Aorta (tissue), 5 donors: ENCODE data around the gene VASH2. TPM values are rescaled to one million over a fixed set of nuclear protein-coding genes. Genes with fewer than 3 reads are reported as not detected.
"Not testable (repeated sequence)": the region's sequence is repeated elsewhere in the genome, so short reads cannot be mapped to it uniquely, and the experiment has no call there.

Source experiments
- ATAC-seq: fragments of 200-7000 bp; cut with Tn5 transposase; one replicate; pipeline ENCODE4 v1.9.1; 2022; ENCODE audit warnings: moderate library complexity; ENCODE audit not compliant: low FRiP score
- DNase-seq, 2 donors: peaks; one replicate each; pipeline ENCODE4 v3.0.0-alpha.2; 2020
- H3K27ac ChIP-seq, 2 donors: one replicate each; pipeline ENCODE4 v1.5.1; 2013; ENCODE audit warnings: low read length in 2 of 2, mild to moderate bottlenecking in 2 of 2, moderate library complexity in 2 of 2, control low read depth in 1 of 2, inconsistent platforms in 1 of 2, low read depth in 1 of 2
- H3K27me3 ChIP-seq, 2 donors: one replicate each; pipeline ENCODE4 v1.6.1; 2013; ENCODE audit warnings: control low read depth in 1 of 2, low read length in 1 of 2, mild to moderate bottlenecking in 1 of 2, moderate library complexity in 1 of 2; ENCODE audit not compliant: insufficient read depth in 2 of 2, control insufficient read depth in 1 of 2
- H3K36me3 ChIP-seq, 2 donors: one replicate each; pipeline ENCODE4 v1.6.1; 2013; ENCODE audit warnings: control low read depth in 1 of 2, low read length in 1 of 2, mild to moderate bottlenecking in 1 of 2; ENCODE audit not compliant: insufficient read depth in 2 of 2, control insufficient read depth in 1 of 2
- H3K4me1 ChIP-seq, 2 donors: one replicate each; pipeline ENCODE4 v1.6.1; 2013; ENCODE audit warnings: low read length in 2 of 2, control low read depth in 1 of 2, mild to moderate bottlenecking in 1 of 2, moderate library complexity in 1 of 2; ENCODE audit not compliant: insufficient read depth in 2 of 2, control insufficient read depth in 1 of 2
- H3K4me3 ChIP-seq, 2 donors: one replicate each; pipeline ENCODE4 v1.5.1; 2013; ENCODE audit warnings: low read length in 2 of 2, control low read depth in 1 of 2, mild to moderate bottlenecking in 1 of 2
- H3K9me3 ChIP-seq: one replicate; pipeline ENCODE4 v1.6.1; 2013; ENCODE audit warnings: mild to moderate bottlenecking, low read length; ENCODE audit not compliant: control insufficient read depth
- WGBS, 2 donors: extraction: QIAGEN DNeasy Blood & Tissue Kit; methylation state at CpG; one replicate each; pipeline ENCODE4 v1.1.7; 2013; 5-methylcytosine and 5-hydroxymethylcytosine counted together
- intact Hi-C, 2 donors: fragments of 100-400 bp; cut with DNase I; formaldehyde crosslinking; loops; one replicate each; pipeline versions ENCODE4 v1.14.2 to v1.15.0; 2022
- polyA plus RNA-seq, 2 donors: library from polyadenylated mRNA; stranded (reverse); fragments of 200-250 nt; gene quantifications; one replicate each; pipeline ENCODE4 v1.2.3, GENCODE V29; 2013
- total RNA-seq, 2 donors: library from RNA; stranded (reverse); fragmentation: NEBNext Ultra II Directional; extraction: Animal tissue kit (Norgen Biotek cat#: 25700); gene quantifications; one replicate each; pipeline ENCODE4 v1.2.1, GENCODE V29; 2021
- donor health status: healthy with polysubstance abuse.
- donor health status: Bipolar disorder and iron deficiency.
- donor health status: DM: no; HTN: no; CAD: no.
- donor health status: DM: no; HTN: no; CAD: no.
- donor health status: DM: yes; HTN: yes; CAD: no.

The VASH2 gene
- total and polyA plus RNA-seq, 4 donors: 0.26 to 1.8 (median 0.33) TPM

GRCh38 chr1:213017447-213018273 lies 67.3 kb downstream of the VASH2 start:
- H3K4me3 ChIP-seq: no peak overlapping the region
- 94 to 96% methylated on average over 9 of the region's 9 CpGs for WGBS, 2 donors
- H3K4me1 ChIP-seq: no peaks in the 10 kb centered on the region
- no peak for ATAC-seq
- intact Hi-C loops: loop anchor here in 1 of 2 donors (5.0 kb wide), 1 partner anchor 35 kb away; the partner anchor contains the start of gene RPS6KC1
- no peak overlapping the region for H3K27ac ChIP-seq
- no peak for DNase-seq
- H3K9me3 ChIP-seq: no peaks in the 10 kb centered on the region
- no peaks in the 10 kb centered on the region for H3K36me3 ChIP-seq
- no peaks in the 10 kb centered on the region for H3K27me3 ChIP-seq

GRCh38 chr1:213019450-213019849 lies 69.1 kb downstream of the VASH2 start:
- WGBS, 2 donors: 93 to 95% methylated on average over 4 of the region's 4 CpGs
- DNase-seq (no peak), ATAC-seq (no peak)
- H3K27ac ChIP-seq: no peak overlapping the region
- no peak overlapping the region for H3K4me3 ChIP-seq
- intact Hi-C loops: loop anchor here in 1 of 2 donors (5.0 kb wide), 1 partner anchor 33 kb away; the partner anchor contains the start of gene RPS6KC1
- H3K27me3 ChIP-seq: no peaks in the 10 kb centered on the region
- H3K4me1 ChIP-seq: no peaks in the 10 kb centered on the region
- no peaks in the 10 kb centered on the region for H3K36me3 ChIP-seq
- no peaks in the 10 kb centered on the region for H3K9me3 ChIP-seq

- no peak for DNase-seq
- 91 to 96% methylated on average over 3 of the region's 3 CpGs for WGBS, 2 donors
- Histone ChIP-seq H3K27ac (no peak overlapping the region), H3K36me3 (no peaks in the 10 kb centered on the region), H3K4me3 (no peak overlapping the region), H3K9me3 (no peaks in the 10 kb centered on the region), H3K4me1 (no peaks in the 10 kb centered on the region), H3K27me3 (no peaks in the 10 kb centered on the region)
- intact Hi-C loops: no loop called here
- no peak for ATAC-seq
Observed at GRCh38 chr1:213020016-213020415, 69.7 kb downstream of the VASH2 start.

GRCh38 chr1:213027024-213027423 lies 76.7 kb downstream of the VASH2 start:
- H3K9me3 ChIP-seq, H3K27ac ChIP-seq, DNase-seq, H3K4me1 ChIP-seq, H3K36me3 ChIP-seq, intact Hi-C loops, H3K27me3 ChIP-seq, H3K4me3 ChIP-seq, ATAC-seq: not testable (repeated sequence)
- 83 to 86% methylated on average over 3 of the region's 3 CpGs for WGBS, 2 donors

- H3K27ac ChIP-seq: no peak overlapping the region
- H3K4me1 ChIP-seq: no peaks in the 10 kb centered on the region
- DNase-seq: no peak
- H3K27me3 ChIP-seq: no peaks in the 10 kb centered on the region
- no peak for ATAC-seq
- intact Hi-C loops: no loop called here
- no peak overlapping the region for H3K4me3 ChIP-seq
- H3K36me3 ChIP-seq: no peaks in the 10 kb centered on the region
- no peaks in the 10 kb centered on the region for H3K9me3 ChIP-seq
Observed at GRCh38 chr1:213032651-213033050, 82.3 kb downstream of the VASH2 start.

GRCh38 chr1:213034713-213035112 lies 84.4 kb downstream of the VASH2 start:
- Histone ChIP-seq H3K27ac (no peak overlapping the region), H3K4me3 (no peak overlapping the region), H3K4me1 (no peaks in the 10 kb centered on the region), H3K27me3 (no peaks in the 10 kb centered on the region), H3K36me3 (no peaks in the 10 kb centered on the region), H3K9me3 (no peaks in the 10 kb centered on the region)
- DNase-seq: no peak
- 91 to 100% methylated on average over 1 of the region's 1 CpG for WGBS, 2 donors
- intact Hi-C loops: no loop called here
- no peak for ATAC-seq

GRCh38 chr1:213035573-213035972 lies 85.2 kb downstream of the VASH2 start:
- 47 to 48% methylated on average over 2 of the region's 2 CpGs for WGBS, 2 donors
- ATAC-seq (no peak), DNase-seq (no peak)
- no peaks in the 10 kb centered on the region for H3K9me3 ChIP-seq
- no peak overlapping the region for H3K27ac ChIP-seq
- no peak overlapping the region for H3K4me3 ChIP-seq
- H3K36me3 ChIP-seq: no peaks in the 10 kb centered on the region
- H3K4me1 ChIP-seq: no peaks in the 10 kb centered on the region
- intact Hi-C loops: no loop called here
- no peaks in the 10 kb centered on the region for H3K27me3 ChIP-seq
